Omental fat pad (tissue), 4 donors: Measurements from ENCODE around the gene IGFBP4. TPM values are rescaled to one million over a fixed set of nuclear protein-coding genes. Genes with fewer than 3 reads are reported as not detected.

ENCODE experiments used
- ATAC-seq: fragments of 150-250 bp; one replicate; pipeline ENCODE4 v1.9.1; 2016; ENCODE audit warnings: mild to moderate bottlenecking, moderate library complexity; ENCODE audit not compliant: low FRiP score
- DNase-seq: peaks from one replicate; pipeline ENCODE4 v3.0.0-alpha.2; 2019; ENCODE audit warnings: low spot score
- CTCF ChIP-seq, 3 donors: fragments of 450-650 bp; IDR thresholded peaks; one replicate each; pipeline ENCODE4 v1.5.1; 2016 to 2017; ENCODE audit warnings: antibody characterized with exemption in 3 of 3, mild to moderate bottlenecking in 3 of 3, moderate library complexity in 2 of 3
- total RNA-seq, 4 donors: library from RNA; depleted of rRNA; stranded (reverse); fragments of >200 nt; gene quantifications; one replicate each; pipeline ENCODE4 v1.1.0, GENCODE V29; 2016

The IGFBP4 gene
- total RNA-seq, 4 donors from 2014 or later = 352 to 633 (median 429) TPM

GRCh38 chr17:40497695-40498094, 54.4 kb downstream of the IGFBP4 start:
- DNase-seq = no peak
- no peak for ATAC-seq
- no peak for TF ChIP-seq CTCF (IDR thresholded peaks at IDR 0.05)

GRCh38 chr17:40498281-40499084, 55.2 kb downstream of the IGFBP4 start:
- TF ChIP-seq CTCF (IDR thresholded peaks at IDR 0.05) = no peak
- no peak for DNase-seq
- no peak for ATAC-seq

GRCh38 chr17:40499551-40500189, 56.4 kb downstream of the IGFBP4 start:
- no peak for TF ChIP-seq CTCF (IDR thresholded peaks at IDR 0.05)
- ATAC-seq (peak; percentile 86), DNase-seq (peak; percentile 65)

- DNase-seq = no peak
- no peak for TF ChIP-seq CTCF (IDR thresholded peaks at IDR 0.05)
- no peak for ATAC-seq
Measured at GRCh38 chr17:40500190-40500589, 56.9 kb downstream of the IGFBP4 start.

- no peak for DNase-seq
Measured at GRCh38 chr17:40500709-40501108, 57.5 kb downstream of the IGFBP4 start.

GRCh38 chr17:40501499-40501911, 58.3 kb downstream of the IGFBP4 start, which contains the start of gene TNS4:
Gene TNS4 (minus strand): TSS chr17:40501623. CDS start chr17:40496425, 5,198 bp downstream.
- ATAC-seq (no peak), DNase-seq (no peak)
- TF ChIP-seq CTCF (IDR thresholded peaks at IDR 0.05) = no peak

More at GRCh38 chr17:40500709-40501108, 57.5 kb downstream of the IGFBP4 start:
- TF ChIP-seq CTCF (IDR thresholded peaks at IDR 0.05) = no peak
- no peak for ATAC-seq
